ENCODE measurements around the gene ADAMTS2.

GRCh38 chr5:179336871-179337795 lies 8.1 kb downstream of the ADAMTS2 start:
- no peak for TF ChIP-seq FOXK2 (IDR thresholded peaks at IDR 0.05)
- no peak for TF ChIP-seq BHLHE40 (IDR thresholded peaks at IDR 0.05; ENCODE audit: borderline replicate concordance)
- TF ChIP-seq SUZ12 (IDR thresholded peaks at IDR 0.05): no peak
- no peak for TF ChIP-seq TARDBP (IDR thresholded peaks at IDR 0.05)
- no peak for TF ChIP-seq L3MBTL2 (conservative IDR thresholded peaks at IDR 0.05)
- no peak for TF ChIP-seq CTBP1 (IDR thresholded peaks at IDR 0.05; ENCODE audit: borderline replicate concordance)
- no peak for TF ChIP-seq SP1 (IDR thresholded peaks at IDR 0.05)
- TF ChIP-seq LEF1 (IDR thresholded peaks at IDR 0.05; ENCODE audit: borderline replicate concordance): no peak
- TF ChIP-seq HDGF (IDR thresholded peaks at IDR 0.05; ENCODE audit: borderline replicate concordance): no peak
